H1 (cell line): ENCODE results near the gene ZNF530. TPM values are rescaled to one million over a fixed set of nuclear protein-coding genes. Genes with fewer than 3 reads are reported as not detected.

ENCODE experiments used
- CTCF ChIA-PET: fragments of 300-600 bp; sonication (Branson Sonifier 250); formaldehyde crosslinking; loops from one replicate; lab custom pipeline; 2021; ENCODE audit not compliant: partially characterized antibody; lab: Charles Lee
- POLR2A ChIA-PET: fragments of 300-600 bp; sonication (Branson Sonifier 250); formaldehyde crosslinking; loops from one replicate; lab custom pipeline; 2021; ENCODE audit warnings: inconsistent platforms; ENCODE audit not compliant: partially characterized antibody; lab: Charles Lee
- DNase-seq, 2 experiments: peaks; one replicate each; pipeline versions ENCODE4 v3.0.0 to v3.0.0-alpha.2; 2010 to 2022; ENCODE audit warnings: low spot score in 2 of 2, low read depth in 1 of 2, mixed read lengths in 1 of 2
- FAIRE-seq: peaks from 2 replicates; lab custom pipeline; 2011; peaks lifted over from hg19 to GRCh38; lab: Jason Lieb, UNC
- H2AFZ ChIP-seq: 2 replicates; pipeline ENCODE4 v1.8.1; 2012; ENCODE audit warnings: low read length, inconsistent platforms
- H2AK5ac ChIP-seq: 2 replicates; pipeline ENCODE4 v1.6.1; 2013; ENCODE audit warnings: low read depth, low read length
- H2BK120ac ChIP-seq: replicated peaks from 2 replicates; pipeline ENCODE3; 2013; ENCODE audit warnings: low read depth, low read length, inconsistent platforms
- H2BK12ac ChIP-seq: 2 replicates; pipeline ENCODE4 v1.6.1; 2013; ENCODE audit warnings: low read depth, low read length
- H2BK15ac ChIP-seq: 2 replicates; pipeline ENCODE4 v1.6.1; 2013; ENCODE audit warnings: low read length
- H2BK20ac ChIP-seq: 2 replicates; pipeline ENCODE4 v1.6.1; 2013; ENCODE audit warnings: low read length
- H2BK5ac ChIP-seq: 2 replicates; pipeline ENCODE4 v1.6.1; 2013; ENCODE audit warnings: low read depth, low read length
- H3K14ac ChIP-seq: 2 replicates; pipeline ENCODE4 v1.6.1; 2013; ENCODE audit warnings: inconsistent platforms; ENCODE audit not compliant: insufficient read length
- H3K18ac ChIP-seq: 2 replicates; pipeline ENCODE4 v1.6.1; 2013; ENCODE audit warnings: low read length; ENCODE audit errors: extremely low read depth
- H3K23ac ChIP-seq: 2 replicates; pipeline ENCODE4 v1.6.1; 2013; ENCODE audit warnings: inconsistent platforms; ENCODE audit not compliant: insufficient read length
- H3K23me2 ChIP-seq: 2 replicates; pipeline ENCODE4 v1.6.1; 2013; ENCODE audit warnings: low read depth, low read length
- H3K27ac ChIP-seq: 2 replicates; pipeline ENCODE4 v1.6.1; 2011; ENCODE audit warnings: low read depth, low read length, inconsistent platforms
- H3K27me3 ChIP-seq, 4 experiments: replicated peaks in 1 of 4; 1 replicate in 1 of 4; 2 replicates in 3 of 4; pipeline versions ENCODE4 v1.6.1 to v1.8.1; 2011 to 2013; ENCODE audit warnings: low read length in 3 of 4, mild to moderate bottlenecking in 3 of 4, inconsistent platforms in 2 of 4, mixed read lengths in 2 of 4, moderate library complexity in 1 of 4; ENCODE audit not compliant: control insufficient read depth in 3 of 4, insufficient read depth in 3 of 4; ENCODE audit errors: extremely low read depth in 1 of 4
- H3K36me3 ChIP-seq, 4 experiments: 2 replicates each; pipeline versions ENCODE4 v1.6.1 to v1.8.1; 2011 to 2013; ENCODE audit warnings: mild to moderate bottlenecking in 4 of 4, low read length in 3 of 4, moderate library complexity in 2 of 4, control low read depth in 1 of 4, inconsistent platforms in 1 of 4; ENCODE audit not compliant: insufficient read depth in 4 of 4, control insufficient read depth in 2 of 4
- H3K4ac ChIP-seq: replicated peaks from 2 replicates; pipeline ENCODE3; 2013; ENCODE audit warnings: low read length, low read depth, mixed read lengths, inconsistent platforms; ENCODE audit not compliant: insufficient read length
- H3K4me1 ChIP-seq, 4 experiments: replicated peaks in 1 of 4; 1 replicate in 1 of 4; 2 replicates in 3 of 4; pipeline versions ENCODE4 v1.6.1 to v1.8.1; 2011 to 2013; ENCODE audit warnings: low read length in 3 of 4, inconsistent platforms in 2 of 4, mixed read lengths in 1 of 4; ENCODE audit not compliant: insufficient read depth in 4 of 4, control insufficient read depth in 3 of 4
- H3K4me2 ChIP-seq, 2 experiments: 2 replicates each; pipeline versions ENCODE4 v1.6.1 to v1.8.1; 2011 to 2013; ENCODE audit warnings: low read depth in 2 of 2, low read length in 2 of 2, control low read depth in 1 of 2, inconsistent platforms in 1 of 2, mild to moderate bottlenecking in 1 of 2; ENCODE audit not compliant: insufficient read depth in 1 of 2
- H3K4me3 ChIP-seq, 4 experiments: fragments of 200-600, 300-600 bp in 1 of 4; sonication (generic), shearing (Covaris generic), sonication (Bioruptor Twin) in 1 of 4; 2 replicates each; pipeline versions ENCODE4 v1.5.1 to v1.8.1; 2011 to 2016; ENCODE audit warnings: low read length in 4 of 4, low read depth in 3 of 4, control low read depth in 2 of 4, inconsistent platforms in 2 of 4, mild to moderate bottlenecking in 2 of 4, mixed read lengths in 1 of 4, moderate library complexity in 1 of 4; ENCODE audit not compliant: insufficient read depth in 2 of 4; ENCODE audit errors: extremely low read depth in 1 of 4
- H3K56ac ChIP-seq: replicated peaks from 2 replicates; pipeline ENCODE3; 2013; ENCODE audit warnings: low read depth, mild to moderate bottlenecking, mixed read lengths, low read length, inconsistent platforms; ENCODE audit not compliant: insufficient read length
- H3K79me1 ChIP-seq: 2 replicates; pipeline ENCODE4 v1.6.1; 2013; ENCODE audit warnings: low read depth, low read length, control low read depth
- H3K79me2 ChIP-seq, 2 experiments: 2 replicates each; pipeline versions ENCODE4 v1.6.1 to v1.8.1; 2012 to 2013; ENCODE audit warnings: low read length in 2 of 2, mild to moderate bottlenecking in 2 of 2, inconsistent platforms in 1 of 2; ENCODE audit not compliant: insufficient read depth in 2 of 2, control insufficient read depth in 1 of 2
- H3K9ac ChIP-seq, 4 experiments: replicated peaks in 1 of 4; 1 replicate in 1 of 4; 2 replicates in 3 of 4; pipeline versions ENCODE4 v1.6.1 to v1.8.1; 2011 to 2013; ENCODE audit warnings: low read depth in 3 of 4, low read length in 3 of 4, control low read depth in 2 of 4, mild to moderate bottlenecking in 2 of 4, moderate library complexity in 2 of 4, inconsistent platforms in 1 of 4; ENCODE audit errors: extremely low read depth in 1 of 4
- H3K9me3 ChIP-seq, 2 experiments: 2 replicates each; pipeline versions ENCODE4 v1.6.1 to v1.8.1; 2012 to 2013; ENCODE audit warnings: mild to moderate bottlenecking in 2 of 2, moderate library complexity in 2 of 2, control low read depth in 1 of 2, inconsistent platforms in 1 of 2, low read depth in 1 of 2, low read length in 1 of 2, mixed read lengths in 1 of 2; ENCODE audit not compliant: insufficient read depth in 2 of 2
- H4K20me1 ChIP-seq, 2 experiments: replicated peaks in 1 of 2; 2 replicates each; pipeline versions ENCODE3 to v1.8.1; 2011 to 2013; ENCODE audit warnings: inconsistent platforms in 2 of 2, low read length in 2 of 2, mild to moderate bottlenecking in 1 of 2; ENCODE audit not compliant: insufficient read depth in 2 of 2, control insufficient read depth in 1 of 2
- H4K5ac ChIP-seq: 2 replicates; pipeline ENCODE4 v1.6.1; 2013; ENCODE audit warnings: low read length, low read depth, mixed read lengths, inconsistent platforms; ENCODE audit not compliant: insufficient read length
- H4K8ac ChIP-seq: 2 replicates; pipeline ENCODE4 v1.8.0; 2013; ENCODE audit warnings: mild to moderate bottlenecking, moderate library complexity, low read length, inconsistent platforms; ENCODE audit not compliant: insufficient read depth; ENCODE audit errors: extremely low read depth
- H4K91ac ChIP-seq: replicated peaks from 2 replicates; pipeline ENCODE3; 2013; ENCODE audit warnings: low read length, mixed read lengths, inconsistent platforms; ENCODE audit not compliant: insufficient read length
- BACH1 ChIP-seq: IDR thresholded peaks from 2 replicates; pipeline ENCODE4 v1.6.1; 2012; ENCODE audit warnings: low read length, improper control_type of control experiment
- CHD1 ChIP-seq: IDR thresholded peaks from 2 replicates; pipeline ENCODE4 v1.6.1; 2012; ENCODE audit warnings: low read depth, low read length, improper control_type of control experiment
- EGR1 ChIP-seq: IDR thresholded peaks from 2 replicates; pipeline ENCODE4 v1.6.1; 2011; ENCODE audit warnings: low read depth, low read length, borderline replicate concordance
- KDM4A ChIP-seq: IDR thresholded peaks from one replicate; pipeline ENCODE4 v1.7.1; 2012; ENCODE audit warnings: low read depth, mild to moderate bottlenecking, moderate library complexity, low read length, inconsistent platforms; ENCODE audit not compliant: severe bottlenecking
- KDM5A ChIP-seq: fragments of 200-600 bp; IDR thresholded peaks from 2 replicates; pipeline ENCODE4 v1.7.1; 2012; ENCODE audit warnings: mild to moderate bottlenecking, low read length, inconsistent platforms, mixed read lengths
- MAFK ChIP-seq: IDR thresholded peaks from 2 replicates; pipeline ENCODE4 v1.6.1; 2012; ENCODE audit warnings: low read depth, mild to moderate bottlenecking, improper control_type of control experiment, low read length
- POLR2AphosphoS5 ChIP-seq: IDR thresholded peaks from 2 replicates; pipeline ENCODE4 v1.6.1; 2011; ENCODE audit warnings: low read depth, low read length
- POU5F1 ChIP-seq: IDR thresholded peaks from 2 replicates; pipeline ENCODE4 v1.6.1; 2011; ENCODE audit warnings: low read depth, mild to moderate bottlenecking, low read length, moderate library complexity
- RAD21 ChIP-seq, 2 experiments: IDR thresholded peaks in 1 of 2; conservative IDR thresholded peaks in 1 of 2; 2 replicates each; pipeline ENCODE4 v1.6.1; 2011; ENCODE audit warnings: low read depth in 2 of 2, low read length in 2 of 2, improper control_type of control experiment in 1 of 2, inconsistent platforms in 1 of 2, mild to moderate bottlenecking in 1 of 2, moderate library complexity in 1 of 2
- RFX5 ChIP-seq: IDR thresholded peaks from 2 replicates; pipeline ENCODE4 v1.6.1; 2011; ENCODE audit warnings: low read depth, low read length, improper control_type of control experiment, borderline replicate concordance
- SIRT6 ChIP-seq: IDR thresholded peaks from one replicate; pipeline ENCODE4 v1.7.1; 2012; ENCODE audit warnings: low read length, inconsistent platforms
- SIX5 ChIP-seq: IDR thresholded peaks from 2 replicates; pipeline ENCODE4 v1.6.1; 2011; ENCODE audit warnings: mild to moderate bottlenecking, low read depth, low read length
- TAF1 ChIP-seq: IDR thresholded peaks from 2 replicates; pipeline ENCODE4 v1.6.1; 2011; ENCODE audit warnings: mild to moderate bottlenecking, low read depth, low read length
- TAF7 ChIP-seq: optimal IDR thresholded peaks from 2 replicates; pipeline ENCODE3; 2011; ENCODE audit warnings: low read depth, mild to moderate bottlenecking, inconsistent platforms, low read length, moderate library complexity, borderline replicate concordance
- TEAD4 ChIP-seq: IDR thresholded peaks from 2 replicates; pipeline ENCODE4 v1.6.1; 2012; ENCODE audit warnings: low read depth, low read length, inconsistent platforms, mixed read lengths
- YY1 ChIP-seq: IDR thresholded peaks from 2 replicates; pipeline ENCODE4 v1.6.1; 2011; ENCODE audit warnings: low read depth, mild to moderate bottlenecking, low read length
- ZNF274 ChIP-seq: IDR thresholded peaks from 2 replicates; pipeline ENCODE4 v1.7.0; 2012; ENCODE audit warnings: low read length, borderline replicate concordance; ENCODE audit errors: extremely low read depth
- polyA plus RNA-seq, 7 experiments: library from polyadenylated mRNA; depleted of rRNA in 3 of 7; stranded (reverse) in 5 of 7; unstranded in 2 of 7; fragments of >200 nt in 5 of 7; fragments of 200-250 nt in 2 of 7; gene quantifications; 1 replicate in 5 of 7; 2 replicates in 1 of 7; 4 replicates in 1 of 7; pipeline versions ENCODE4 v1.2.1 to v1.2.3, GENCODE V29; 2011 to 2013; ENCODE audit warnings: missing spikeins in 2 of 7, mixed read lengths in 2 of 7
- total RNA-seq: library from RNA; stranded (reverse); fragmentation: NEBNext Ultra II Directional; extraction: Animal tissue kit (Norgen Biotek cat#: 25700); gene quantifications from 2 replicates; pipeline ENCODE4 v1.2.1, GENCODE V29; 2021

ZNF530 gene
- total and polyA plus RNA-seq, 2 of the 8 experiments (the other 6 are each of a cell fraction or from before 2014, with no cell fraction given), result 4.2 to 9.3 TPM

DNA sequence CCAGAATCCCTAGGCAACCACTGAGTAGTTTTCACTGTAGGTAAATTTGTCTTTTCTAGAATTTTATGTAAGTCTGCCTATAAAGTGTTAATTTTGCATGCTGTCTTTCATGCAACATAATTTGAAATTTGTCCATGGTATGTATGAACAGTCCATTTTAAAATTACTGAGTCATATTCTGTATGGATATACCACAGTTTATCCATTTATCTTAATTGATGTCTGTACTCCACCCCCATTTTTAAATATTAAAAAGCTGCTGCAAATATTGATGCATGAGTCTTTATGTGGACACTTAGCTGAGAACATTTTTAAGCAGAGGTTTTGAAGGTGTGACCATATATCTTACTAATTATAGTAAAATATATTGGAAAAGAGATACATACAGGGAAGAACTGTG, 23.4 kb downstream of the ZNF530 start:
- no peak overlapping the region for H3K9ac ChIP-seq
- H4K8ac ChIP-seq, result no peak overlapping the region
- H3K79me1 ChIP-seq, result peaks cover 7% of the 10 kb centered on the region
- no peak overlapping the region for H2BK20ac ChIP-seq
- no peak overlapping the region for H3K18ac ChIP-seq
- no peak overlapping the region for H2AFZ ChIP-seq
- H3K36me3 ChIP-seq, result peaks cover 43 to 67% (median 59%) of the 10 kb centered on the region in 4 experiments
- ChIA-PET CTCF (no interaction called here), POLR2A (interaction anchor here (0.7 to 1.9 kb wide), 3 partner anchors 9 to 294 kb away, joined by 3 to 5 read pairs (median 4); partner anchors contain the start of genes ZNF134 and ZNF530)
- H4K20me1 ChIP-seq, result no peaks in the 10 kb centered on the region
- no peak overlapping the region for H4K91ac ChIP-seq
- no peaks in the 10 kb centered on the region for H3K23me2 ChIP-seq
- H2BK5ac ChIP-seq, result no peak overlapping the region
- H2AK5ac ChIP-seq, result no peak overlapping the region
- H3K56ac ChIP-seq, result no peak overlapping the region
- no peak overlapping the region for H3K4ac ChIP-seq
- H3K4me3 ChIP-seq, result no peak overlapping the region
- H4K5ac ChIP-seq, result no peak overlapping the region
- no peak overlapping the region for H3K4me2 ChIP-seq
- no peak overlapping the region for H2BK120ac ChIP-seq
- no peaks in the 10 kb centered on the region for H3K27me3 ChIP-seq
- no peak overlapping the region for H2BK15ac ChIP-seq
- FAIRE-seq (no peak), DNase-seq (no peak)
- no peak overlapping the region for H3K27ac ChIP-seq
- no peak overlapping the region for H3K23ac ChIP-seq
- no peak overlapping the region for H3K14ac ChIP-seq
- H3K79me2 ChIP-seq, result peaks cover 27 to 58% of the 10 kb centered on the region in 2 experiments
- peaks cover 52 to 54% of the 10 kb centered on the region in 2 experiments for H3K9me3 ChIP-seq
- H3K4me1 ChIP-seq, result no peaks in the 10 kb centered on the region
- no peak overlapping the region for H2BK12ac ChIP-seq
- TF ChIP-seq BACH1, result no peak
- TF ChIP-seq CHD1, result no peak
- no peak for TF ChIP-seq SIX5
- TF ChIP-seq ZNF274, result no peak
- no peak for TF ChIP-seq YY1
- TF ChIP-seq MAFK, result no peak
- TF ChIP-seq POLR2AphosphoS5, result no peak
- no peak for TF ChIP-seq EGR1
- no peak for TF ChIP-seq SIRT6
- no peak for TF ChIP-seq KDM5A
- no peak for TF ChIP-seq RAD21 (IDR thresholded peaks at IDR 0.05 in 1 of 2, conservative IDR thresholded peaks at IDR 0.05 in 1 of 2; ENCODE audit: low read depth in 2 of 2, low read length in 2 of 2)
- no peak for TF ChIP-seq POU5F1
- TF ChIP-seq KDM4A, result no peak
- TF ChIP-seq TAF7, result no peak
- no peak for TF ChIP-seq RFX5
- TF ChIP-seq TAF1, result no peak
- TF ChIP-seq TEAD4, result no peak
